Measurements from ENCODE around the gene LIN37.

DNA sequence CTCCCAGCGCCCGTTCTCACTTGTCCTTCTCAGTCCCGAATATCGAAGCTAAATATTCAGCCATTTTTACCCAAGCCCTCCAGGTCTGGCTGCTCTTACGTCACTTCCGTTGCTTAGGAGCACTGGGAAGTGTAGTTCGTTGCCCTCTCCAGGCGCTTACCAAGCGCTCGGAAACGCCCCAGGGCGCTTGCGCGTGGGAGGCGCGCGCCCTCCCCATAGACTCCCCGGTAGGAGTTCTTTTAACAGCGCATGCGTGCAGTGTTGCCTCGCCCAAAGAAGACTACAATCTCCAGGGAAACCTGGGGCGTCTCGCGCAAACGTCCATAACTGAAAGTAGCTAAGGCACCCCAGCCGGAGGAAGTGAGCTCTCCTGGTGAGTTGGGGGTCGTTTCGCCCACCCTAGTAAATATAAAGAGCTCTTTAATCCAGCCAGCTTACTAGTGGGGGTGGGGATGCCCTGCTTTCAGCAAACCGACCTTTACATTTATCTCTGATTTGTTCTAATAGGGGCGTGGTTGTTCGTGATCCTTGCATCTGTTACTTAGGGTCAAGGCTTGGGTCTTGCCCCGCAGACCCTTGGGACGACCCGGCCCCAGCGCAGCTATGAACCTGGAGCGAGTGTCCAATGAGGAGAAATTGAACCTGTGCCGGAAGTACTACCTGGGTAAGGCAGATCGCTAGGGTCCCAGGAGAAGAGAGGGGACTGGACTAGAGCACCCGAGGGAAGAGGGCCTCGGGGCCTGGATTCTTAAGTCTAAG, 2.9 kb upstream of the LIN37 start, which contains the start of the genes PSENEN and U2AF1L4:
- no peak for TF ChIP-seq ESRRG (CRISPR knock-in tag; IDR thresholded peaks at IDR 0.05)
- no peak for TF ChIP-seq SNAI2 (CRISPR knock-in tag; IDR thresholded peaks at IDR 0.05)
- no peak for TF ChIP-seq CSDC2 (CRISPR knock-in tag; IDR thresholded peaks at IDR 0.05)
- TF ChIP-seq BACH2 (CRISPR knock-in tag; IDR thresholded peaks at IDR 0.05; ENCODE audit: borderline replicate concordance) = no peak
- TF ChIP-seq ZNF8 (CRISPR knock-in tag; IDR thresholded peaks at IDR 0.05) = no peak
- TF ChIP-seq CREB5 (CRISPR knock-in tag; IDR thresholded peaks at IDR 0.05; ENCODE audit: low read depth) = no peak
- TF ChIP-seq ZFP30 (CRISPR knock-in tag; IDR thresholded peaks at IDR 0.05) = no peak
